ENCODE measurements around the gene ZG16B. TPM values are rescaled to one million over a fixed set of nuclear protein-coding genes. Genes with fewer than 3 reads are reported as not detected.
A peak's percentile ranks its signal among the peaks of the same experiment; 100 is the strongest.

Gene ZG16B
- total RNA-seq, 1 experiment from 2014 or later = 6.9 TPM

DNA sequence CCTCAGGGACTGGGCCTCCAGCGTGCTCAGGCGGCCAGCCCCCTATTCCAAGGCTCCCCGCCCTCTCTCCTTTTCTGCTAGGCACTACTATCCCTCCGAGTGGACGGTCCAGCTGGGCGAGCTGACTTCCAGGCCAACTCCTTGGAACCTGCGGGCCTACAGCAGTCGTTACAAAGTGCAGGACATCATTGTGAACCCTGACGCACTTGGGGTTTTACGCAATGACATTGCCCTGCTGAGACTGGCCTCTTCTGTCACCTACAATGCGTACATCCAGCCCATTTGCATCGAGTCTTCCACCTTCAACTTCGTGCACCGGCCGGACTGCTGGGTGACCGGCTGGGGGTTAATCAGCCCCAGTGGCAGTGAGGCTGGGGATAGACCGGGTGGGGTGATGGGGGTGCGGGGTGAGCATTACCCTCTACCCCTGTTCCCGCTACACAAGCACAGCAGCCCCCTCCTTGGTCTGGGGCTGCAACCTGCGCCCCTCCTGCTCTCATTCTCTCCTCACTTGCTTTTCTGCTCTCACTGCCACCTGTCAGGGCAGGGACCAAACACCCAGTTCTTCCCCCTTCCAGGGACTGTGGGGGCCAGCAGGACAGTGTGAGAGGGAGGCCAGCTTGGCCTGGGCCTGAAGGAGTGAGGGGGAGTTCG, 30.8 kb upstream of the ZG16B start:
- ChIA-PET CTCF (no interaction called here), POLR2A (interaction anchor here (2.2 kb wide), 1 partner anchor 30 kb away, joined by 6 read pairs; no protein-coding TSS in a partner anchor)
- H3K4me3 Mint-ChIP-seq (ENCODE audit: unreplicated experiment) = no peak overlapping the region
- TF ChIP-seq CTCF (IDR thresholded peaks at IDR 0.05; ENCODE audit: unreplicated experiment) = no peak
- H3K27me3 Mint-ChIP-seq (ENCODE audit: insufficient read depth, unreplicated experiment) = no peaks in the 10 kb centered on the region
- peaks cover 6% of the 10 kb centered on the region for H3K36me3 Mint-ChIP-seq (ENCODE audit: insufficient read depth, unreplicated experiment)
- no TSS peak for BruUV-seq (replicated peaks)
- intact Hi-C loops (cut with micrococcal nuclease) = no loop called here
- H3K9me3 Mint-ChIP-seq (ENCODE audit: unreplicated experiment) = peaks cover 8% of the 10 kb centered on the region
- no peak overlapping the region for H3K27ac Mint-ChIP-seq (ENCODE audit: low read depth, unreplicated experiment)
- peaks cover 25% of the 10 kb centered on the region for H3K4me1 Mint-ChIP-seq (ENCODE audit: insufficient read depth, unreplicated experiment)
- DNase-seq (ENCODE audit: unreplicated experiment) = no peak

DNA sequence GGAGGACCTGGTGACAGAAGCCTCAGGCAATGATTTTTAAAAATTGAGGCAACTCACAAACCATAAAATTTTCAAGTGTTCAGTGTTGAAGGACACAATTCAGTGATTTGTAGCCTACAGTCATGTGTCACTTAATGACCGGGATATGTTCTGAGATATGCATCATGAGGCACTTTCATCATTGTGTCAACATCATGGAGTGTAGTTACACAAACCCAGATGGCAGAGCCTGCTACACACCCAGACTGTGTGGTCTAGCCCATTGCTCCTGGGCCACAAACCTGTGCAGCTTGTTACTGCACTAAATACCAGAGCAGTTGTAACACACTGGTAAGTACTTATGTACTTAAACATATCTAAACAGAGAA, 30.3 kb upstream of the ZG16B start:
- Mint-ChIP-seq H3K36me3 (ENCODE audit: insufficient read depth, unreplicated experiment) (peaks cover 6% of the 10 kb centered on the region), H3K27ac (ENCODE audit: low read depth, unreplicated experiment) (no peak overlapping the region), H3K9me3 (ENCODE audit: unreplicated experiment) (peaks cover 8% of the 10 kb centered on the region), H3K4me1 (ENCODE audit: insufficient read depth, unreplicated experiment) (peaks cover 19% of the 10 kb centered on the region), H3K27me3 (ENCODE audit: insufficient read depth, unreplicated experiment) (peaks cover 2% of the 10 kb centered on the region), H3K4me3 (ENCODE audit: unreplicated experiment) (no peak overlapping the region)
- TF ChIP-seq CTCF (IDR thresholded peaks at IDR 0.05; ENCODE audit: unreplicated experiment) = no peak
- no TSS peak for BruUV-seq (replicated peaks)
- DNase-seq (ENCODE audit: unreplicated experiment) = peak; percentile 46
- intact Hi-C loops (cut with micrococcal nuclease) = no loop called here
- ChIA-PET CTCF (no interaction called here), POLR2A (interaction anchor here (0.6 to 2.2 kb wide), 2 partner anchors 24 to 30 kb away, joined by 3 to 6 read pairs; no protein-coding TSS in a partner anchor)

GRCh38 chr16:2803545-2804195, 26.4 kb upstream of the ZG16B start:
- DNase-seq (ENCODE audit: unreplicated experiment) = no peak
- TF ChIP-seq CTCF (IDR thresholded peaks at IDR 0.05; ENCODE audit: unreplicated experiment) = no peak
- intact Hi-C loops (cut with micrococcal nuclease) = no loop called here
- POLR2A ChIA-PET = interaction anchor here (0.7 kb wide), 2 partner anchors 16 to 110 kb away, joined by 3 to 5 read pairs; partner anchors contain the start of gene PRSS33
- Mint-ChIP-seq H3K4me3 (ENCODE audit: unreplicated experiment) (no peak overlapping the region), H3K9me3 (ENCODE audit: unreplicated experiment) (peaks cover 8% of the 10 kb centered on the region), H3K4me1 (ENCODE audit: insufficient read depth, unreplicated experiment) (peaks cover 5% of the 10 kb centered on the region), H3K27me3 (ENCODE audit: insufficient read depth, unreplicated experiment) (peaks cover 25% of the 10 kb centered on the region), H3K36me3 (ENCODE audit: insufficient read depth, unreplicated experiment) (peaks cover 6% of the 10 kb centered on the region), H3K27ac (ENCODE audit: low read depth, unreplicated experiment) (no peak overlapping the region)
- CTCF ChIA-PET = interaction anchor here (0.9 kb wide), 1 partner anchor 940 kb away, joined by 3 read pairs; no protein-coding TSS in a partner anchor
- no TSS peak for BruUV-seq (replicated peaks)

DNA sequence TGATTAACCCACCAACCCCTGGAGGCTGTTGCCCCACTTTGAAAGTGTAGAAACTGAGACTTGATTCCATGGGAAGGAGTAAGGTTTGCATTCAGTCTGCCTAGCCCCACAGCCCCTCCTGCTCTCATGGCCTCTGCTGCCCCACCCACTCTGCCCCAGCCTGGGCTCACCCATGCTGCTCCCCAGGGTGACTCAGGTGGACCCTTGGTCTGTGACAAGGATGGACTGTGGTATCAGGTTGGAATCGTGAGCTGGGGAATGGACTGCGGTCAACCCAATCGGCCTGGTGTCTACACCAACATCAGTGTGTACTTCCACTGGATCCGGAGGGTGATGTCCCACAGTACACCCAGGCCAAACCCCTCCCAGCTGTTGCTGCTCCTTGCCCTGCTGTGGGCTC, 25.4 kb upstream of the ZG16B start:
- ChIA-PET POLR2A (no interaction called here), CTCF (no interaction called here)
- peaks cover 31% of the 10 kb centered on the region for H3K27me3 Mint-ChIP-seq (ENCODE audit: insufficient read depth, unreplicated experiment)
- H3K36me3 Mint-ChIP-seq (ENCODE audit: insufficient read depth, unreplicated experiment) = peaks cover 6% of the 10 kb centered on the region
- no peak overlapping the region for H3K27ac Mint-ChIP-seq (ENCODE audit: low read depth, unreplicated experiment)
- TF ChIP-seq CTCF (IDR thresholded peaks at IDR 0.05; ENCODE audit: unreplicated experiment) = no peak
- H3K9me3 Mint-ChIP-seq (ENCODE audit: unreplicated experiment) = peaks cover 8% of the 10 kb centered on the region
- intact Hi-C loops (cut with micrococcal nuclease) = no loop called here
- no peak for DNase-seq (ENCODE audit: unreplicated experiment)
- peaks cover 5% of the 10 kb centered on the region for H3K4me1 Mint-ChIP-seq (ENCODE audit: insufficient read depth, unreplicated experiment)
- BruUV-seq (replicated peaks) = no TSS peak
- no peak overlapping the region for H3K4me3 Mint-ChIP-seq (ENCODE audit: unreplicated experiment)
